Measurements from ENCODE around the gene AKR7A3.
"Not testable (repeated sequence)": the region's sequence is repeated elsewhere in the genome, so short reads cannot be mapped to it uniquely, and the experiment has no call there.

AKR7A3 gene

DNA sequence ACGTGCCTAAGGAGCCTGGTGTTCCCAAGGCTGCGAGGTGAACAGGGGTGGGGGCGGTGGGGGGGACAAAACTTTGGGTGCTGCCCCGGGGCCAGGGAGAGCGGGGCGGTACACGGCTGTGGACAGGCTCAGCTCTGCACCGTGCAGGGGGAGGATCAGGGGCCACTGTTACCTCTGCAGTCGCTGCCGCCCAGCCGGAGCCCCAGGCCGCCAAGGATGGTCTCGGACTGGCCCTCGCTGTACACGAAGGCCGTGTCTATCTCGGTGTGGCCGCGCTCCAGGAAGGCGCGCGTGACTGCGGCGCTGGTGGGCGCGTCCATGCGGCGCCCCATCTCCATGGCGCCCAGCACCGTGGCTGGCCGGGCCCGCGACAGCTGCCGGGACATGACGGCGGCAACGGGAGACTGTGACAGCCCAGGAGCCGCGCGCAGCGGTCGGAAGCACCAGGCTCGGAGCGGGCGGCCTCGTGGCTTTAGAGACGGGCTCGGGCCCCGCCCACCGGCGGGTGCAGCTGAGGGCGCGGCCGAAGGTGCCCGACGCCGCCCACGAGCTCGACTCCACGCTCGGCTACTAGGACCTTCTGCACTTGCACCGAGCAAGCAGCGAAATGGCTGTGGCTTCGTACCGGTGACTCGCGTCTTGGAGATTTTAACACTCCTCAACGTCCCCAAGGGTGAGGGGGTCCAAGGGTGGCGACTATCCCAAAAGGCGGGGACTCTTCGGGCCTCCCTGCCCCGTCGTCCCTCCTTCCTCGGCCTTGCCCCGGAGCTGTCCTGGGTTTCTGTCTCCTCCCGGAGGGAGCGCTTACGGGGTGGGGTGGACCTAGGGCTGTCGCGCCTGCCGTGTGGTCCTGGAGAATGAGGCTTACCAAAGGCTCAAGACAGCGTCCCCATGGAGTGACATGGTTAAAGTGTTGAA, at the start of gene AKR7A3:
Gene AKR7A3 (minus strand): TSS at position 447 of the 918 bp plus-strand sequence. CDS start 61 bp downstream, at position 386.
- not testable (repeated sequence) for DNase-seq

- DNase-seq, result no peak
Measured at GRCh38 chr1:19338323-19338762, 49.8 kb upstream of the AKR7A3 start.

GRCh38 chr1:19337289-19337688, 48.7 kb upstream of the AKR7A3 start:
- no peak for DNase-seq

- DNase-seq, result no peak
Measured at GRCh38 chr1:19336543-19336942, 48.0 kb upstream of the AKR7A3 start.

DNA sequence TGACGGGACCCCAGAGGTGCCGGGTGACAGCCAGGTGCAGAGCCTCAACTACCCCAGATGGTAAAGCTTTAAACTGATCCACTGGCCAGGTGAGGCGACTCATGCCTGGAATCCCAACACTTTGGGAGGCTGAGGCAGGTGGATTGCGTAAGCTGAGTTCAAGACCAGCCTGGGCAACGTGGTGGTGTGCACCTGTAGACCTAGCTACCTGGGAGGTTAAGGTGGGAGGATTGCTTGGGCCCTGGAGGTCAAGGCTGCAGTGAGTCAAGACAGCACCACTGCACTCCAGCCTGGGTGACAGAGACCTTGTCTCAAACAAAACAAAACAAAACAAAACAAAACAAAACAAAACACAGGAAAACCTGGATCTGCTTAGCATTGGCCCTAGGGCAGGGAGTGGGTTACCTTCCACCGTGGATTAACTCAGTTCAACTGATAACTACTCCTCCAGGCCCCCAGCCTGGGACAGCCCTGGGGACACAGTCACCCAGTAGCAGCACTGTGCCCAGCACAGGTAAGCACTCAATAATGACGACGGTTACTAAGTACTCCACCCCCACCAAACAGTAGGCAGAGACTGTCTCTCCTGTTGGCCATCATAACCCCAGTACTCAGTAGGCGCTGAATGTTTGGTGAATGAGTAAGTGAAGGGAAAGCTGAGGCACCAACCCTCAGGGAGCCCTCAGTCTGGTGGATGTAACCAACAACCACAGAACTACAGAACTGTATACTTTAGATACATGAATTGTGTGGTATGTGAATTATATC, 45.2 kb upstream of the AKR7A3 start:
- no peak for DNase-seq

- DNase-seq, result no peak
Measured at GRCh38 chr1:19332832-19333231, 44.3 kb upstream of the AKR7A3 start.

GRCh38 chr1:19331262-19331878, 42.8 kb upstream of the AKR7A3 start:
- no peak for DNase-seq

DNA sequence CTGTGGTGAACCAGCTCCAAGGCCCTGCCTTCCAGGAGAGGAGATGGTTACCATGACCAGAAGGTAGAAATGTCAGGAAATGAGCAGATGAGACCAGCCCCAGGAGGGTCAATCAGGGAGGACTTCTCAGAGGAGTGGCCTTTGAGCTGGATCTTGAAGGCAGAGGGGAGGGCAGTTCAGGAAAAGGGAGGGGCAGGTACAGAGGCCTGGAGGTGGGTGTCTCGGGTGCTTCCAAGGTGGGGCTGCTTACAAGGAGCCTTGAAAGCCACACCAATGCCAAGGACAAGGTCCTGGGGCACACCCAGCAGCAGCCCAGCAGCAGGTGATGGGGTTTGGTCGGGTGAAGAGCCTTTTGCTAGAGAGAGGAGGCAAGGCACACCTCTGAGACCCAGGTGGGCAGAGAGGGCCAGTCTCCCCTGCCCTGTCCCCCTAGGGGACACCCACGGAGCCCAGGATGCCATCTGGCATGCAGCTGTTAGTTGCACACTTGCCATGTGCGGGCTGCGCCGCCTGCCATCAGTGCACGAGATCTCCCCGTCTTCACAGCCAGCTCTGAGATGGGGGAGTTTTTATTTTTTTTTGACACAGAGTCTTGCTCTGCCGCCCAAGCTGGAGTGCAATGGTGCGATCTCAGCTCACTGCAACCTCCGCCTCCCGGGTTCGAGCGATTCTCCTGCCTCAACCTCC, 42.0 kb upstream of the AKR7A3 start:
- DNase-seq, result no peak

- no peak for DNase-seq
Measured at GRCh38 chr1:19329611-19330010, 41.0 kb upstream of the AKR7A3 start.

DNA sequence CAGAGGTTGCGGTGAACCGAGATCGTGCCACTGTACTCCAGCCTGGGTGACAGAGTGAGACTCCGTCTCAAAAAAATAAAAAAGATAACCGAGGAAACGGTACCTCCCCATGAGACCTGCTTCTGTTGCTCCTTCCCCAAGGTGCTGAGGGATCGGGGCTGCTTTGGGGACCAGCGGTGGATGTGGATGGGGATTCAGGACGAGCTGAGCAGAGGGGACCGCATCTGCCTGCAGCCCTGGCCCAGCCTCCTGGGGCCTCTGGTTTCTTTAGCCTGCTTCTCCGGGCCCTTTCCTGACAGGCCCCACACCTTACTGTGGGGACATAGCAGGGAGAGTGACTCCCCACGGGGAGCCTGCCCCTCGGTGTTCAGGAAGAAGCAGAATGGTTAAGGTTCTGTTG, 40.6 kb upstream of the AKR7A3 start:
- DNase-seq, result no peak

- DNase-seq, result no peak
Measured at GRCh38 chr1:19328486-19328885, 39.9 kb upstream of the AKR7A3 start.

GRCh38 chr1:19327736-19328135, 39.2 kb upstream of the AKR7A3 start:
- no peak for DNase-seq

DNA sequence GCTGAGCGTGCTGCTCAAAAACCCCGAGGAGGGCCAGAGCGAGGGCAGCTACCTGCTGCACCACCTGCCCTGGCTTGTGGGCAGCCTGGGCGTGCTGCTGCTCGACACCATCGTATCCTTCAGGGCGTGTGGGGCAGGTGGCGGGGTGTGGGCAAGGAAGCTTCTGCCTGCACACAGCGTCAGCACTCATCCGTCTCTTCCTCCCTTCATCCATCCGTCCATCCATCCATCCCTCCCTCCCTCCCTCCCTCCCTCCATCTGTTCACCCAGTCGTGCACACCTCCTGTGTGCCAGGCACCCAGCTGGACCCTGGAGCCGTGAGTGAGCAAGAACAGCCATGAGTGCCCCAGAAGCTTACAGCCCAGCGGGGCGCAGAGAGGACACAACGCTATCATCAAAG, 38.7 kb upstream of the AKR7A3 start:
- DNase-seq, result no peak

DNA sequence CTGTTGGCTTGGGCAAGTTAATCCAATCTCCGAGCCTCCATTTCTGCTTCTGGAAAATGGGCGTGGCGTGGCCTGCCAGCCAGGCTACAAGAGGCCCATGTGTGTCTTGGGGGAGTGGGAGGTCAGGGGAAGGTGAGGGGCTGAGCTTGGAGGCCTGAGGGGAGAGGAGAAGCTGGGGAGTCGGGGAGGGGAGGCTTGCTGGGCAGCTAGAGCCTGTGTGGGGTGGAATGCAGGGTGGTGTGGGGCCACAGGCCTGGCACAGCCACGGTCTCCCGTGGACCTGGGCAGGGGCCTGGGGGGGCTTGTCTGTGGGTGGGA, 38.1 kb upstream of the AKR7A3 start:
- DNase-seq, result no peak

- DNase-seq, result no peak
Measured at GRCh38 chr1:19325958-19326747, 37.6 kb upstream of the AKR7A3 start.

DNA sequence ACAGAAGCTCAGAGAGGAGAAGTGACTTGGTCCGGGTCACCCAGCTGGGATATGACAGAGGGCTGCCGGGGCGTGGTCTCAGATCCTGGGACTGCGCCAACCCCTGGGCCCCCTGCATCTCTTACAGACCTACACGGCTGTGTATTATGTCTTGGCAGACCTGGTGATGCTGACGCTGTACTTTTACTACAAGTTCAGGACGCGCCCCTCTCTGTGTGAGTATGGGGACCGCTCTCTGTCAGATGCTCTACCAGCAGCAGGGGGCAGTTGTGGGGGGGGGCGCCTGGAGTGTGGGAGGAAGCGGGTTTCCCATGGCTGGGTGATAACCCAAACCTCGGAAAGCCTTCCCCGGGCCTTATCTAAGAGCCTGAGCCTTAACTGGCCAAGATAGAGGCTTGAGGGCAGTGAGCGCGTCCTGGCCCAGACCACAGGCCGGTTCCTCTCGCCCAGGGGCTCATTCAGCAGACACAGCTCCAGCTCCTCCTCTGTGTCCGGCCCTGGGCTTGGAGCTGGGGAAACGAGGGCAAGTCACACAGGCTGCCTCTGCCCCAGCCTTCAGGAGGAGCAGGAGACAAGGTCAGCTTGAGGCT, 36.9 kb upstream of the AKR7A3 start:
- no peak for DNase-seq

DNA sequence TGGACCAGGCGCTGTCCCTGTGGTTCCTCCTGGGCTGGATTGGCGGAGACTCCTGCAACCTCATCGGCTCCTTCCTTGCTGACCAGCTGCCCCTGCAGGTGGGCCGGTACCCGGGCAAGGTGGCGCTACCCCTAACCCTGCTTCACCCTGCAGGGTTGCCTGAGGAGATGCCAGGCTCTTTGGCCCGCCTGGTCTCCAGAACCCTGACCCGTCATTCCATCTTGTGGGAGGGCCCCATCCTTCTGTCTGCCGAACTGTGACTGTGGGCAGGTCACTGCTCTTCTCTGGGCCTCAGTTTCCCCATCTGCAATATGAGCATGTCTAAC, 36.1 kb upstream of the AKR7A3 start:
- no peak for DNase-seq

DNA sequence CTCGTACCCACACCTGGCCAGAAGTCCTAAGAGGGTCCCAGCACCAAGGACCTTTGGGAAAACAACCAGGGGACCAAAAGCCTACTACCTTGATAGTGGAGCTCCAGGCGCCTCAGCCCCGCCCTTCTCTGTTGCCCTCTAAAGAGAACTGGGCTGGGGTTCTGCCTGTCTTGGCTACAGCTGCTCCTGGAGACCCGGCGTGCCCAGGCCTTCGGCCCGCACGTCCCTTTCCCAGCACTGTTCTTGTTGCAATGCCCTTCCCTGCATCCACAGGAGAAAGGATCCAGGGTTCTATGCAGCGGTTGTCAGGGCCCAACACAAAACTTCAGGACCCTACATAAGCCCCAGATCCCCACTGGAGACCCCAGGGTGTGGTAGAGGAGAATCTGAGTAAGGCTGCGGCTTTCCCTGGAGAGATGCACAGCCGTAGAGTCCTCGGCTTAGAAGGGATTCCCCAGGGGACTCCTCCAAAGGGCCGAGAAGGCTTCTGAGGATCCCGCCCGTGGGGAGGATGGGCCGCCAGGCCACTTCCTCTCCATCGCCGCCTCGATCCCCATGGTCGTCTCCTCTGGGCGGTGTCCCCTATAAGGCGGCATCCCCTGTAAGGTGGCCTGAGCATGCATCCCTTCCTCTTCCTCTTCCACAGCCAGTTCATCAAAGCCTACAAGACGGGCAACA, 35.6 kb upstream of the AKR7A3 start:
- no peak for DNase-seq

- DNase-seq, result no peak
Measured at GRCh38 chr1:19322481-19322880, 33.9 kb upstream of the AKR7A3 start.

GRCh38 chr1:19321071-19321470, 32.5 kb upstream of the AKR7A3 start:
- DNase-seq, result no peak

DNA sequence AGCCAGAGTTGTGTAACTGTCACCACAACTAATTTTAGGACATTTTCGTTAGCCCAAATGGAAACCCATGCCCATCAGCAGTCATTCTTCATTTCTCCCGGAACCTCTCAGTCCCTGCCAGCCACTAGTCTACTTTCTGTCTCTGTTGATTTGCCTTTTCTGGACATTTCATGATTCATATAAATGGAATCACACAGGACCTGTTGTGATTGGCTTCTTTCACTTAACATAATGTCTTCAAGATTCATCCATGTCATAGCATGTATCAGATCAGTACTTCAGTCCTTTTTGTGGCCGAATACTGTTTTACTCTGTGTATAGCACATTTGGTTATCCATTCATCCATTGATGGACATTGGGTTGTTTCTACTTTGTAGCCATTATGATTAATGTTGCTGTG, 30.6 kb upstream of the AKR7A3 start:
- no peak for DNase-seq
